HCT116 (cell line): ENCODE results near the gene ADCY10. TPM values are rescaled to one million over a fixed set of nuclear protein-coding genes. Genes with fewer than 3 reads are reported as not detected.

Source experiments
- ATAC-seq: fragments of 200-7000 bp; cut with Tn5 transposase; 2 replicates; pipeline ENCODE4 v1.9.1; 2020; ENCODE audit warnings: mild to moderate bottlenecking, moderate library complexity
- BruUV-seq: library from RNA; stranded (reverse); fragments of 400-500 nt; replicated peaks from 2 replicates; lab custom pipeline; 2021; lab: Mats Ljungman, UMichigan
- CTCF ChIA-PET: fragments of 300-600 bp; sonication (Branson Sonifier 250); formaldehyde crosslinking; loops from one replicate; lab custom pipeline; 2021; ENCODE audit warnings: antibody characterized with exemption; lab: Charles Lee
- POLR2A ChIA-PET: fragments of 300-600, 350-600 bp; sonication (Branson Sonifier 250); formaldehyde crosslinking; loops from one replicate; lab custom pipeline; 2021; ENCODE audit warnings: antibody characterized with exemption; lab: Charles Lee
- RAD21 ChIA-PET, 2 experiments: fragments of 300-600 bp; sonication (Branson Sonifier 250); formaldehyde crosslinking; loops; one replicate each; lab custom pipeline; 2023; ENCODE audit warnings: low total read pairs in 2 of 2; ENCODE audit not compliant: uncharacterized antibody in 2 of 2, unreplicated experiment in 2 of 2, low non-redundant PET in 1 of 2; lab: Charles Lee
- DNase-seq: peaks from one replicate; pipeline ENCODE4 v3.0.0-alpha.2; 2010; ENCODE audit warnings: low read depth, low spot score
- H2AFZ ChIP-seq: fragments of 200-600 bp; shearing (Covaris generic), sonication (generic); 2 replicates; pipeline ENCODE4 v1.6.1; 2017; ENCODE audit warnings: low read depth, mixed run types, mixed read lengths, antibody characterized with exemption, low read length; ENCODE audit not compliant: poor library complexity, severe bottlenecking
- H3K27ac ChIP-seq: 2 replicates; pipeline ENCODE4 v1.5.1; 2012; ENCODE audit warnings: low read depth, low read length
- H3K27me3 ChIP-seq: fragments of 200-600 bp; sonication (generic); 2 replicates; pipeline ENCODE4 v1.6.1; 2016; ENCODE audit warnings: mixed run types, low read length, mixed read lengths; ENCODE audit not compliant: insufficient read depth
- H3K36me3 ChIP-seq, 2 experiments: fragments of 200-500 bp in 1 of 2; fragments of 200-600 bp in 1 of 2; sonication (Bioruptor generic) in 1 of 2; sonication (generic) in 1 of 2; 2 replicates each; pipeline versions ENCODE4 v1.5.1 to v1.6.1; 2014 to 2016; ENCODE audit warnings: low read length in 2 of 2, inconsistent platforms in 1 of 2, mixed read lengths in 1 of 2, mixed run types in 1 of 2; ENCODE audit not compliant: insufficient read depth in 2 of 2, control insufficient read depth in 1 of 2
- H3K4me1 ChIP-seq, 2 experiments: fragments of 200-600 bp in 1 of 2; sonication (generic) in 1 of 2; 2 replicates each; pipeline versions ENCODE4 v1.5.1 to v1.6.1; 2012 to 2017; ENCODE audit warnings: low read length in 2 of 2, inconsistent platforms in 1 of 2, mild to moderate bottlenecking in 1 of 2, mixed read lengths in 1 of 2, mixed run types in 1 of 2, moderate library complexity in 1 of 2; ENCODE audit not compliant: insufficient read depth in 2 of 2, control insufficient read depth in 1 of 2
- H3K4me2 ChIP-seq: fragments of 200-600 bp; sonication (generic); 2 replicates; pipeline ENCODE4 v1.6.1; 2017; ENCODE audit warnings: mixed run types, low read length, mixed read lengths
- H3K4me3 ChIP-seq, 2 experiments: fragments of 200-600 bp in 1 of 2; sonication (generic) in 1 of 2; replicated peaks in 1 of 2; 2 replicates each; pipeline ENCODE4 v1.5.1; 2011 to 2016; ENCODE audit warnings: low read length in 2 of 2, control low read depth in 1 of 2, low read depth in 1 of 2, mild to moderate bottlenecking in 1 of 2, mixed read lengths in 1 of 2, mixed run types in 1 of 2
- H3K79me2 ChIP-seq: fragments of 200-600 bp; sonication (generic); 2 replicates; pipeline ENCODE4 v1.6.1; 2017; ENCODE audit warnings: mild to moderate bottlenecking, mixed run types, low read length, moderate library complexity, mixed read lengths; ENCODE audit not compliant: insufficient read depth
- H3K9ac ChIP-seq: fragments of 200-600 bp; sonication (generic); 2 replicates; pipeline ENCODE4 v1.6.1; 2016; ENCODE audit warnings: low read length, mixed read lengths
- H3K9me2 ChIP-seq: fragments of 200-600 bp; sonication (generic), shearing (Covaris generic); 2 replicates; pipeline ENCODE4 v1.6.1; 2017; ENCODE audit warnings: mixed run types, mild to moderate bottlenecking, moderate library complexity; ENCODE audit not compliant: insufficient read depth
- H3K9me3 ChIP-seq, 2 experiments: fragments of 200-500 bp in 1 of 2; fragments of 200-600 bp in 1 of 2; sonication (Bioruptor generic) in 1 of 2; sonication (generic) in 1 of 2; 2 replicates each; pipeline ENCODE4 v1.6.1; 2014 to 2017; ENCODE audit warnings: low read length in 2 of 2, mixed read lengths in 2 of 2, inconsistent platforms in 1 of 2, low read depth in 1 of 2, mild to moderate bottlenecking in 1 of 2, mixed run types in 1 of 2, moderate library complexity in 1 of 2; ENCODE audit not compliant: control insufficient read depth in 1 of 2, insufficient read depth in 1 of 2
- H4K20me1 ChIP-seq: fragments of 200-600 bp; sonication (generic), shearing (Covaris generic); 2 replicates; pipeline ENCODE4 v1.6.1; 2017; ENCODE audit warnings: mixed run types, mild to moderate bottlenecking, moderate library complexity; ENCODE audit not compliant: insufficient read depth
- ATF3 ChIP-seq: IDR thresholded peaks from 2 replicates; pipeline ENCODE4 v1.6.1; 2012
- CTCF ChIP-seq, 3 experiments: fragments of 200-600 bp in 1 of 3; sonication (generic) in 1 of 3; IDR thresholded peaks in 2 of 3; conservative IDR thresholded peaks in 1 of 3; 2 replicates each; pipeline ENCODE4 v1.5.1; 2012 to 2017; ENCODE audit warnings: low read depth in 2 of 3, low read length in 2 of 3, antibody characterized with exemption in 1 of 3, borderline replicate concordance in 1 of 3, control low read depth in 1 of 3, mild to moderate bottlenecking in 1 of 3, mixed read lengths in 1 of 3, mixed run types in 1 of 3, moderate library complexity in 1 of 3; ENCODE audit not compliant: insufficient read depth in 1 of 3
- EGR1 ChIP-seq: IDR thresholded peaks from 2 replicates; pipeline ENCODE4 v1.6.1; 2012; ENCODE audit warnings: low read depth
- POLR2A ChIP-seq: IDR thresholded peaks from 2 replicates; pipeline ENCODE4 v1.7.0; 2011; ENCODE audit warnings: borderline replicate concordance; ENCODE audit not compliant: insufficient read depth, insufficient read length; ENCODE audit errors: extremely low read depth
- POLR2AphosphoS5 ChIP-seq: IDR thresholded peaks from 2 replicates; pipeline ENCODE4 v1.6.1; 2011; ENCODE audit warnings: mild to moderate bottlenecking, low read depth, low read length, moderate library complexity
- SP1 ChIP-seq: IDR thresholded peaks from 2 replicates; pipeline ENCODE4 v1.6.1; 2012; ENCODE audit warnings: low read depth
- SRF ChIP-seq: IDR thresholded peaks from 2 replicates; pipeline ENCODE4 v1.6.1; 2012; ENCODE audit warnings: low read depth
- TCF7L2 ChIP-seq: IDR thresholded peaks from 2 replicates; pipeline ENCODE4 v1.7.0; 2011; ENCODE audit warnings: borderline replicate concordance, inconsistent platforms; ENCODE audit not compliant: insufficient read depth, insufficient read length; ENCODE audit errors: extremely low read depth
- YY1 ChIP-seq: IDR thresholded peaks from 2 replicates; pipeline ENCODE4 v1.6.1; 2011; ENCODE audit warnings: low read length, low read depth, moderate library complexity, mild to moderate bottlenecking; ENCODE audit not compliant: insufficient replicate concordance; ENCODE audit errors: extremely low read depth
- ZFX ChIP-seq: fragments of 450-650 bp; IDR thresholded peaks from 2 replicates; pipeline ENCODE4 v1.6.1; 2017
- intact Hi-C: fragments of 100-400 bp; cut with micrococcal nuclease; formaldehyde crosslinking; loops from 2 replicates; pipeline ENCODE4 v1.10.0; 2022
- total RNA-seq: library from RNA; stranded (reverse); gene quantifications from one replicate; pipeline ENCODE4 v1.2.1, GENCODE V29; 2021; ENCODE audit not compliant: unreplicated experiment

Gene ADCY10
- total RNA-seq, 1 experiment from 2014 or later = 0.30 TPM

- Histone ChIP-seq H3K4me3 (no peak overlapping the region), H3K36me3 (no peaks in the 10 kb centered on the region), H2AFZ (no peak overlapping the region), H3K79me2 (no peaks in the 10 kb centered on the region), H3K27me3 (no peaks in the 10 kb centered on the region), H3K4me2 (no peak overlapping the region), H4K20me1 (no peaks in the 10 kb centered on the region), H3K9ac (no peak overlapping the region), H3K4me1 (no peaks in the 10 kb centered on the region), H3K9me3 (no peaks in the 10 kb centered on the region), H3K27ac (no peak overlapping the region), H3K9me2 (no peaks in the 10 kb centered on the region)
- ATAC-seq (no peak), DNase-seq (no peak)
- no TSS peak for BruUV-seq
- ChIA-PET CTCF (no interaction called here), RAD21 (no interaction called here), POLR2A (no interaction called here)
- intact Hi-C loops = no loop called here
- TF ChIP-seq POLR2AphosphoS5 = no peak
- TF ChIP-seq POLR2A = no peak
- no peak for TF ChIP-seq SRF
- no peak for TF ChIP-seq CTCF (IDR thresholded peaks at IDR 0.05 in 2 of 3, conservative IDR thresholded peaks at IDR 0.05 in 1 of 3; ENCODE audit: borderline replicate concordance in 1 of 3, insufficient read depth in 1 of 3, low read depth in 2 of 3, low read length in 2 of 3)
- no peak for TF ChIP-seq EGR1
- no peak for TF ChIP-seq YY1
- TF ChIP-seq TCF7L2 = no peak
- no peak for TF ChIP-seq ZFX
- no peak for TF ChIP-seq SP1
- no peak for TF ChIP-seq ATF3
These were observed 77.7 kb downstream of the ADCY10 start for GRCh38 chr1:167836197-167836596.
